Stimulated activated CD4-positive, alpha-beta T cell treated with anti-CD3 and anti-CD28 coated beads, Interleukin-12 subunit alpha, Interleukin-12 subunit beta, amount 100 ng/mL, for 4 hours (primary cell): ENCODE data around the gene OR2M4.
"Not testable (repeated sequence)": the region's sequence is repeated elsewhere in the genome, so short reads cannot be mapped to it uniquely, and the experiment has no call there.

ENCODE experiments used
- DNase-seq: peaks from one replicate; pipeline ENCODE4 v3.0.0-alpha.2; 2020

Gene OR2M4

DNA sequence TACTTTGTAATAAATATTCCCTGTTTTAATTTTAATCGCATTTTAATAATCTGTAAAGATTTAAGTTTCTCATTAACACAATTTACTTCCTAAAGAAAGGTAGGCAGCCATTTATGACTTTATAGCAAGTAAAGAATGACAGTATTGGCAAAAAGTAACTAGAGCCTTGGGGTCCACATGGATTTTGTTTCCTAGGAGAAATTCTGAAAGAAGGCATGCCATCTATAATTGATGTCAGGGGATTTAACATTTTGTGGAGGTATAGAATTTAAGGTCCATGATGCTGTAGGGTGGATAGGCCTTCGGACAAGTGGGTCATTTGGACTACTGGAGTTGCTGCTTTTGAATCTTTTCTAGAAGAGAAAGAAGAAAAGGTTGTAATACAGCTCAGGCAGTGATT, at the start of gene OR2M4:
Gene OR2M4 (plus strand): TSS at position 301 of the 400 bp plus-strand sequence. CDS start 7,512 bp downstream, outside the sequence.
- DNase-seq: no peak

- no peak for DNase-seq
Observed at GRCh38 chr1:248183996-248184395, 47.2 kb upstream of the OR2M4 start.

GRCh38 chr1:248187363-248187762, 43.9 kb upstream of the OR2M4 start:
- DNase-seq: no peak

GRCh38 chr1:248189026-248189425, 42.2 kb upstream of the OR2M4 start:
- DNase-seq: no peak

GRCh38 chr1:248194117-248194516, 37.1 kb upstream of the OR2M4 start:
- DNase-seq: no peak

GRCh38 chr1:248196965-248197364, 34.3 kb upstream of the OR2M4 start, which contains the start of gene OR2M3:
Gene OR2M3 (plus strand): TSS chr1:248197265. CDS start chr1:248203068, 5,803 bp downstream.
- DNase-seq: no peak

DNA sequence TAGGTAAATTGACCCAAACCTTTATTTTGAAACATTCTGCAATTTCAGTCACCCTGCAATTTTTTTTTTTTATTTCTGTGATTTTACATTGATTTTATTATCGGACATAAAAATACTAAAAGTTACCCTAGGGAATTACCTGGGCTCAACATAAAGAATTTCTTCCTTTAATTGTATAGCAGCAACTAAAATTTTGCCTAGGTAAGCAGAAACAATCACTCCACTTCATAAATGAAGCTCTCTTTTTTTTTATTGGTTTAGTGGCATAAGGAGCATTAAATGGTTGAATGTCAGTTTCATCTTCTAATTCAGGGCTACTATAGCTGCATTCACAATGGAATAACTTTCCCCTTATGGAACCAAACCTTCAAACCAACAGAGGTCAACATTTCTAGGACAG, 15.3 kb upstream of the OR2M4 start:
- DNase-seq: no peak

DNA sequence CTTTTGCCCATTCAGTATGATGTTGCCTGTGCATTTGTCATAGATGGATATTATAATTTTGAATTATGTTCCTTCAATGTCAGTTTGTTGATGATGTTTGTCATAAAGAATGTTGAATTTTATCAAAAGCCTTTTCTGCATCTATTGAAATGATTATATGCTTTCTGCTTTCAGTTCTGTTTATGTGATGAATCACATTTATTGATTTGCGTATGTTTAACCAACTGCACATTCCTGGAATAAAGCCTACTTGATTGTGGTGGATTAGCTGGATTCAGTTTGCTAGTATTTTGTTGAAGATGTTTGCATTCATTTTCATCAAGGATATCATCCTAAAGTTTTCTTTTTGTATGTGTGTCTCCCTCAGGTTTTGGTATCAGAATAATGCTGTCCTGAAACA, 5.7 kb upstream of the OR2M4 start:
- DNase-seq: no peak

- DNase-seq: no peak
Observed at GRCh38 chr1:248229360-248229908, 1.8 kb upstream of the OR2M4 start.

DNA sequence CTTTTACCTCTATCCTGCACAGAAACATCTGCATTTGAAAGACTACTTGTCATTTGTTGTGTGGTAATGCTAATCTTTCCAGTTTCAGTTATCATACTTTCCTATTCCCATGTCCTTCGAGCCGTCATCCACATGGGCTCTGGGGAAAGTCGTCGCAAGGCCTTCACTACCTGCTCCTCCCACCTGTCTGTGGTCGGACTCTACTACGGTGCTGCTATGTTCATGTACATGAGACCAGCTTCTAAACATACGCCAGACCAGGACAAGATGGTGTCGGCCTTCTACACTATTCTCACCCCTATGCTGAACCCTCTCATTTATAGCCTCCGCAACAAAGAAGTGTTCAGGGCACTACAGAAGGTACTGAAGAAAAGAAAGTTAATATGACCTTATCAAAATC, 8.3 kb downstream of the OR2M4 start:
- DNase-seq: no peak

DNA sequence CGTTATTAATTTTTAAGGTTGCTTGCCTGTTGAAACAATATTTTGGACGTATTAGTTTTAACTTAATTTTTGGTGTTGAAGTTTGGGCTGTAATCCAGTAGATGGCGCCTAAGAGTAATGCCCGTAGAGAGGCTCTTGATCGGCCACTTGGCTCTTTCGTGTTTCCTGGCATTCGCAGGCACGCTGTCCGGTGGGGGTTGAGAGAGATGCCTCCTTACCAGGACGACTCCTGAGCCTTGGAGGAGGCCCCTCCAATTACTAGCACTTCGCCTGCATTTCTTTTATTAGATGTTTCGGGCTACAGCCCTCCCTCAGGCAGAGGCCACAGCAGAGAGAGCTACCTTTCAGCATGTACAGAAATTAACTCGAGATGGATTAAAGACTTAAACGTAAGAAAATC, 12.0 kb downstream of the OR2M4 start:
- no peak for DNase-seq

DNA sequence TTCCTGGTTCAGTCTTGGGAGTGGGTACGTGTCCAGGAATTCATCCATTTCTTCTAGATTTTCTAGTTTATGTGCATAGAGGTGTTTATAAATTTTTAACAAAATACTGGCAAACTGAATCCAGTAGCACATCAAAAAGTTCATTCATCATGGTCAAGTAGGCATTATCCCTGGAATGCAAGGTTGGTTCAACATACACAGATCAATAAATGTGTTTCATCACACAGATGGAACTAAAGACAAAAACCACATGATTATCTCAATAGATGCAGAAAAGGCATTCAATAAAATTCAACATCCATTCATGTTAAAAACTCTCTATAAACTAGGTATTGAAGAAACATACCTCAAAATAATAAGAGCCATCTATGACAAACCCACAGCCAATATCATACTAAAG, 28.1 kb downstream of the OR2M4 start:
- DNase-seq: not testable (repeated sequence)

DNA sequence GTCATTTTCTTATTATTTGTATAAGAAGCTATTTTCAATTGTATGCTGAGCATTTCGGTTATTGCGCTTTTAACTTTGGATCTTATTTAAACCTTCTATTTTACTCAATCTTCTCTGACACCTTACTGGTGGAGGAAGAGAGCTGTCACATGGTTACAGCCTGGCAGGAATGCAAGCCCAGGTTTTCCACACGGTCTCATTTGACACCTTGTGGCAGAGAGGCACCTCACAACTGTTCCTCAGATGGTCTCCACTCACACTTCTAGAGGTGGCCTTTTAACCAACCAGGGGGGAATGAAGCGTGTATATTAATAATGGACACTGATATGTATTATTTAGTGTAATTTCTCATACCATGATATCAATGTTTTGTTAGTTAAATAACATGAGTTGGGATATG, 37.0 kb downstream of the OR2M4 start:
- no peak for DNase-seq

GRCh38 chr1:248273225-248273624, 42.0 kb downstream of the OR2M4 start:
- DNase-seq: not testable (repeated sequence)

GRCh38 chr1:248277876-248278275, 46.7 kb downstream of the OR2M4 start, which contains the start of gene OR2T33:
Gene OR2T33 (minus strand): TSS chr1:248277976. CDS start chr1:248273814, 4,162 bp downstream.
- no peak for DNase-seq

DNA sequence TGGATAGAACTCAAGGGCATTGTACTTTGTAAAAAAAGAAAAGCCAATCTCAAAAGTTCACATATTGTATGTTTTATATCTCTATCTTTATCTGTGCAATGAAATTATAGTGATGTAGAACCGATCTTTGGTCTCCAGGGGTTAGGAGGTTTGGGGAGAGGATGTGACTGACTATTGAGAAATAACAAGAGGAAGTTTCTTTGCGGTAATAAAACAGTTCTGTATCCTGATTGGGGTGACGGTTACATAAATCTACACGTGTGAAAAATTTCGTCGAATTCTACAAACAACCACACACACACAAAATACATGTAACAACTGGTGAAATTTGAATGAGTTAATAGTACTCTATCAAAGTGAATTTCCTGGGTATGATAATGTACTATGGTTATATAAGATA, 57.2 kb downstream of the OR2M4 start:
- no peak for DNase-seq
